SIG-M5 treated with dmso at 0.1 percent for 504 hours (cell line): Measurements from ENCODE around the gene MRPS25.
"Not testable (repeated sequence)": the region's sequence is repeated elsewhere in the genome, so short reads cannot be mapped to it uniquely, and the experiment has no call there.

Experiments
- DNase-seq: peaks from one replicate; lab custom pipeline; 2025; ENCODE audit not compliant: unreplicated experiment; lab: John Stamatoyannopoulos, UW

MRPS25 gene

DNA sequence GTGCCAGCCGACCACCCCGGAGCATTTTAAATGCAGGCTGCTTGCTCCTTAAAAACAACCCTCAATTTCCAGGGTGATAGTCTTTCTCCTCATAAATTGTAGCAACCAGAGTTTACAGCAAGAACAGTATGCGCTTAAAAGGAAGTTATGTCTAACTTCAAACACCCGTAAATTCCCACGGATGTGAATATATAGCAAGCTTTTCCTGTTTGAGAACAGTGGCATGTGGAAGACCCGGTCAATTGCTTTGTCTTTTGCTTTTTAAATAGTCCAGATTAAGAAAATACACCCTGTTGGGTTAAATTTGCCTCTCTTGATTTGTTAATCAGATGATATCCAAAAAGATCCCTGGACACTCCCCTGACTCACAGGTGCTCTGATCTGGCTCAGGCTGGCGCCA, 20.8 kb downstream of the MRPS25 start:
- no peak for DNase-seq

DNA sequence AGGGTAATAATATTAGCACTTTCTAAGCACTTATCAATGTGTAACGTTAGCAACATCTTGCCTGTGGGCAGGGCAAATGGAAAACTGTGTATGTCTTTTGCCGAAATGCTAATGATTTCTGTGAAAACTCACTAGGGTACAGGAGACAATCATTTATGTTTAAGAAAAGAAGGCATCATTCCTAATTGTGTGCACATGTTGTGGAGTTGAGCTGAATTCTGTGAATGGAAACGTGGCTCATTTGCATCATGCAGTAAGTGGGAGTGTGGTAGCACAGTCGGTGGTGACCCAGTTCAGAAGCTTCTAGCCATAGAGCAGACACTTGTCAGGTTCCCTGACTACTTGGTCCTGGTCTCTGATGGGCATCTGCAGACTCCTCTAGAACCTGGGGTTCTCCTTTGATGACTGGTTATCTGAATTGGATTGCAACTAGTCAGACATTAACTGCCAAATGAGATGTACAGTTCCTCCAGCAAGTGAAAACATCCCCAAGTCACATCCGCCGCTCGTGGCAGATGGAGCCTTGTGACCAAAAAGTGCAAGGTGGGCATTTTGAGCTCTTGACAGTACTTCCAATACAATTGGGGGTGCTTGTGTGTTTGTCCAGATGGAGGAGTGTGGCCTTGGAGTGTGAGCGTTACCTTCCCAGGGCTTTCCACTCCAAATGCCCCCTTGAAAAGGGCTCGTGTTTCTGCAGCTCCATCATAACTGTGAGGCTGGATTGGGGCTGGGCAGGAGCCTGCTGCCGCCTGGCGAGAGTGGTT, 21.5 kb downstream of the MRPS25 start:
- no peak for DNase-seq

DNA sequence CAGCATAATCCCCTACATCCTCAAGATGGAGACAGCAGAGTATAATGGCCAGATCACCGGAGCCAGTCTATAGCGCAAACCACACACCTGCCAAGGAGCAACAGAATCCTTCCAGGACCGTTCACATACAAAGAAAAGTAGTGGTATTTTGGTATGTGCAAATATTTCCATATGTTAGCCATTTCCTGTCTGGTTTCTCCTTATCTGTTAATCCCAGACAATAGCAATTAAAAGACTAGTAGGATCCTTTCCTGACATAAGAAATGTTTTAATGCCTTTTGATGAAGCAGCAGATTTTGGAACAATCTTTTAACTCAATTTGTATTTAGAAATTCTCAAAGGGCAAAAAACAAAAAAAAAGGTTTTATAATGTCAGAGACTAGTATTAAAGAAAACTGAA, 22.2 kb downstream of the MRPS25 start:
- no peak for DNase-seq

DNA sequence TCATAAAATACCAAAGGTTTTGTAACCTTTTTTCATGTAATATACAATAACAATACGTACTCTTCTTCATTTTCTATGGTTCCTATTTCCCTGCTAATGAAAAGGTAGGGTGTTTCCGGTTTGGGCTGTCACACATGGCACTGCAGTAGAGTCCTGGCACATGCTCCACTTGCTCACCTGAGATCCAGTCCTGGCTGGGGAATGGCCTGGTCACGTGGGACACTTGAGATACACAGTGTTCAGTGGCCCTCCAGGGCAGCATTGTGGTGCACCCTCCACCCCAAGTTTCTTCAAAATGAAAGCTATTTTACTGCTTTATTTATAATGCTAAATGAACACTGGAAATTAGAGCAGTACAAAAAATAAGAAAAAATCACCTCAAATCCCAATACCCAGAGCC, 23.2 kb downstream of the MRPS25 start:
- no peak for DNase-seq

DNA sequence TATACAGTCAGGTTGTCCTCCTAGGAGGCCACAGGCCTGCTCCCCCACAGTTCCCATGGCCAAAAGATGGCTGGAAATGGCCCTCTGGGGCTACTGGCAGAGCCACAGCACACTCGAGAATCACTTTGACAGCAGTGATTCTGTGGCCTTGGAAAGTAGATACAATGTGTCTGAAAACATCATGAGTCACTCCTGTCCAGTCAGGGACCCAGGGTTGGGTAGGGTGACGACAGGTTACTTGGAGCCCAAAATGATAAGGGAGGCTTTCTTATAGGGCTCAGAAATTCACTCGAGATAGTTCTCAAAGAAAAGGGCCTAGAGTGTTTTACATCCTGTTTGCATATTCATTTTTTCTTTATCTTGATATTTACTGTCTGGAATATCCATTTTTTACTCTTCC, 24.3 kb downstream of the MRPS25 start:
- DNase-seq = no peak

DNA sequence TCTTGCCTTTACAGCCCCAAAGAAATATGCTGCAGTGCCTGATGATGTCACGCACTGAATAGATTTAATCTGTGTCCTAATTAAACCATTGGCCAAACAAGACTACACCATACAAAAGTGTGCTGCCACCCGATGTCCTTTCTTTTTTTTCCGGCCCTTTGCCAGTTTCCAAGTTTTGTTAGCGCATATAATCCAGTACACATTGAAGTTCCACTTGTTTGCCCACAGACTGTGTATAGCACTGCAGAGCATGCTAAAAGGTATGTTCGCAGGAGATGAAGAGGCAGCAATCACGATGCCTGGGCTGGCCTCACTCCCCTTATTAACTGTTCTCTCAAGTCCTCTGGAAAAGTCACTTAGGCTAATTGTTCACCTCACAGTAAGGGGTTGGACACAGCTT, 26.8 kb downstream of the MRPS25 start:
- DNase-seq = no peak

DNA sequence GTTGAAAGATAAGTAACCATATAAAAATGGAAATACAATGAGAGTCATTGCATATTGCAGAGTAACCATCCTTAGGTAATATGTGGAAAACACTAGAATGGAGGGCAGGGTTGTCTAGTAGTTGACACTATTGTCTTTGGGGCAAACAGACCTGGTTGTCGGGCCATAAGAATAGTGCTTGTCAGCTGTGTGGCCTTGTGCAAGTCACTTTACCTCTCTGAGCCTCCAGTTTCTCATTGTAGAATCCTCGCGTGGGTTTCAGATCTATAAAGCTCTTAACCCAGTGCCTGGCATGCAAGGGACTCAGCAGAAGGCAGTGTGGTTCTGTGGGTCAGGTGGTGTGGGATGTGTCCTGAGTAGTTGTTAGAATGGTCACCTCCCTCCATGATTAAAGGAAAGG, 32.0 kb downstream of the MRPS25 start:
- DNase-seq = no peak

DNA sequence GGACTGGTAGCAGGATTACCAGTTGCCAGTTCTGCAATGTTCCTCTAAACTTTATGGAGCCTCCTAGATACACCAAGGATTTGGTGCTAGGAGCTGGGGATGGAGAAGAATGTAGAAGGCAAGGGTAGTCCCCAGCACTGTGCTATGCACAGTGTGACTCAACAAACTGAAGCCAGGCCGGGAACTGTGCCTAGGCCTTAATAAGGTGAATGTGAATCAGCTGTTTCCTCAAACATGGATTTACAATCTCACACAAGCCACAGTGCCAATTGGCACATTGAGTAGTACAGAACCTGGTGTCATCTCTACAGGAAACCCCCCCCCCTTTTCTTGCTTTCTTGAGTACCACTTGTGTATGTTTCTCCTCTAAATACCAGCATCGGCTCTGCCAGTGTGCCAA, 32.5 kb downstream of the MRPS25 start:
- no peak for DNase-seq

DNA sequence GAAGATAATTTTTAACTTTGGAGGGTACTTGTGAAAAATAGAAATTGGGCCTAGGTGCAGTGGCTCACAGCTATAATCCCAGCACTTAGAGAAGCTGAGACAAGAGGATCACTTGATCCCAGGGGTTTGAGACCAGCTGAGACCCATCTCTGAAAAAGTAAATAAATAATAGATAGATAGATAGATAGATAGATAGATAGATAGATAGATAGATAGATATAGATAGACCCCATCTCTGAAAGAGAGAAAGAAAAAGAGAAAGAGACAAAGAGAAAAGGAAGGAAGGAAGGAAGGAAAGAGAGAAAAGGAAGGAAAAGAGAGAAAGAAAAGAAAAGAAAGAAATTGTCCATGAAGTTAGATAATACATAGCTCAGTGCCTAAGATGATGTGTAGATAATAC, 35.5 kb downstream of the MRPS25 start:
- DNase-seq = no peak

DNA sequence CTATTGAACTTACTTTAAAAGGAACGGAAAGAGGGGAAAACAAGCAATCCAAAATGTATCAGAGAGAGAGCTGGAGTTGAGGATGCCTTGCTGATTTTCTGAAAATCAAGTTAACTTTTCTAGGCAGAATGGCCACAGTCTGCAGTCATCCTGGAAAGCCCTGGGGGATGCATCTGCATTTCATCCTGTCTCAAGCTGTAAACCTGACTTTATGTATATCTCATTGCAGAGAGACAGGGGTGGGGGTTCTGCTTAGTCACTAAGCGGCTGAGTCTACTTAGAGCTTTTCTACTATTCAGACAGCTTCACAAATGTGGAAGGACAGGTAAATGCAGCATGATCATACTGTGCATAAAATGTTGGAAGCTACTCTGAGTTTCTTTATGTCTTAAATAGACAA, 41.4 kb downstream of the MRPS25 start:
- no peak for DNase-seq

DNA sequence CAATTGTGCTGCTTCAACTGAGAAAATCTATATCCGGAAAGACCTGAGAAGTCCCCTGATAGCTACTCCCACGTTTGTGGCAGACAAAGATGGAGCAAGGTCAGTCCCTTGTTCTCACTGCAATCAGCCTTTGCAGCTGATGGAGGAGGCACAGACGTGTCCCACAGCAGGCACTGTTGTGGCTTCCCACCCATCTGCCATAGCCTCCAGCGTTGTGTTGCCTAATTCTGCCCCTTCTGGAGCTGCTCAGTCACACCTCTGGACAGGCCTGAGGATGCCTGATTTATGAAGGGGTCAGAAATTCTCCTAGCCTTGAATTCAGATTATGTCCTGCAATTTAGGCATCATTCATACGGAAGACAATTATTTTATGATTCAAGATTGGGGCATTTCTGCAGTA, 41.9 kb downstream of the MRPS25 start:
- no peak for DNase-seq

DNA sequence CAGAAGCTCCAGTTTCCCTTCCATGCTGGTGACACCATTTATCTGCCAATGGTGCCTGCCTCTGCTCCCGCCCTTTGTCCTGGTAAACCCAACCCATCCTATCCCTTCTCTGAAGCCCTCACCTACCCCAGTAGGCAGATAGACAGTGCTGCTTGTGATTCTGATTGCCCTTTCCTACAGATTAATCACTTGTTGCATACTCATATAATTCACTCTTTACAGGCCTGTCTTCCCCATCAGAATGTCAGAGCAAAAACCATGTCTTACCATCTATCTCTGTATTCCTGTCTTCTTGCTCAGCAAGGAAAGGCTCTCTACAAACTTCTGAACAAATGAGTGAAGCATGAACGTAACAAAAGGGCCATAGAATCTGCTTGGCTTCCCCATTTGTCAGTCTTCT, 47.9 kb downstream of the MRPS25 start:
- DNase-seq = no peak

DNA sequence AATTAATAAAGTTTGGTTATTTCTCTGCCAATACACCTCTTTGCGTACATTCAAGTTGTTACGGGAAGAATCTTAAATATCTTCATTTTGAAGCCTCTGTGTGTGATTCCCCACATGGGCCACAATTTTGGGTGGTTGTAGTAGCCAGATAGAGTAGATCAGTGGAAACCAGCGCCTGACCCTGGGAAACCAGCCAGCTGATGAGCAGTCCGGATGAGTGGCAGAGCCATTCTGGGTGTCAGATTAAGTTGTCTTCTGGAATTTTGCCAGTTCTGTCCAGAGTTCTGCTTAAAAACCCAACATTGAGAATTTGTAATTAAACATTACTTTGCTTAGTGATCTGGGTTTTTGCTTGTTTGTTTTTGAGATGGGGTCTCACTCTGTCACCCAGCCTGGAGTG, 49.7 kb downstream of the MRPS25 start:
- no peak for DNase-seq

DNA sequence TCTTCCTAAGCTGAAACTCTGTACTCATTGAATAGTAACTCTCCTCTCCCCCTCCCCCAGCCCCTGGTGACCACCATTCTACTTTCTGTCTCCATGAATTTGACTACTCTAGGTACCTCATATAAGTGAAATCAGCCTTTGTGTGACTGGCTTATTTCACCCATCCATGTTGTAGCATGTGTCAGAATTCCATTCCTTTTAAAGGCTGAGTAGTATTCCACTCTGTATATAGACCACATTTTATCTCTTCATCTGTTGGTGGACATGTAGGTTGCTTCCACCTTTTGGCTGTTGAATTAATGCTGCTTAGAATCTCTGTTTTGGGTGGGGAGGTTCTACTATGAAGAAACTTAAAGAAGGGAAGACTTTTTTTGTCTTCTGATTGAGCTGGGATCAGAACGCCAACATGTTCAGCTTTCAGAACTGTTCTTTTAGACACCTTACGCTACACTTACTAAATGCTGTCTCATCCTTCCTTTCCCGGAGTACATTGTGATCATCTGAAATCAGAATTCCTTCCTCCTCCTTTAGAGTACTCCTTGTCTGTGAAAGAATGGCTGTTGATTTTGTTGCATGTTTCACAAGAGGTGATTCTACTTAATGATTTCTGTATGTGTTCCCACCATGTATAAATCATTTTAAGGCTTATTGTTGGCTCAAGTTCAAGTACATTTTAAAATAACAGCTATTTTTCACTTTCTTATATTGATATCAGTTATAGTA, 50.3 kb downstream of the MRPS25 start:
- no peak for DNase-seq

DNA sequence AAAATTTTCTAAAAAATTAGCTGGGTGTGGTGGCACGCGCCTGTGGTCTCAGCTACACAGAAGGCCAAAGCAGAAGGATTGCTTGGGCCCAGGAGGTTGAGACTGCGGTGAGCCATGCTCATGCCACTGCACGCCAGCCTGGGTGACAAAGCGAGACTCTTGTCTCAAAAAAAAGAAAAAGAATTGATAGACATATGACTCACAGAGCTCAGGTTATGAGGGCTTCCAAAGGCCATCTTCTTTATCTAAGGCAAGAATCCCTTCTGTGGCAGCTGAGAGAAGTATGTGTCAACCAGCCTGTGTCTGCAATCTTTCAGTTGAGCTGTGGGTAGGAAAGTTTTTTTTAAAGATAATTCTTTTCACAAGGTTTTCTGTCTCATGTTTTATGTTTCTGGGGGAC, 53.9 kb downstream of the MRPS25 start:
- no peak for DNase-seq

DNA sequence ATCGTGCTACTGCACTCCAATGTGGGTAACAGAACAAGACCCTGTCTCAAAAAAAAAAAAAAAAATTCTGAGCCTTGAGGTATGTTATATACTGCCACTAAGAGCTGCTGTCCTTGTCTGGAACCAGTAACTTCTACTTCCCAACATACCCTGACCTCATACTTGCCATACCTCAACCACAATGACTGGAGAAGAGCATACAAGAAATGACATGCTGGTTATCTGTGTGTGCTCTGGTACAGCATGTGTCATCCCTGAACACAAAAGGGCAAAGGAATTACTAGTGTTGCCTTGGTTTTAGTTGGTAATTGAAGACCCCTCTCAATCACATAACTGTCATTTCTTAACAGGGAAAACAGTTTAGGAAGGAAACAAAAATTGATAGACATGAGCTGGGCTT, 54.5 kb downstream of the MRPS25 start:
- DNase-seq = no peak

DNA sequence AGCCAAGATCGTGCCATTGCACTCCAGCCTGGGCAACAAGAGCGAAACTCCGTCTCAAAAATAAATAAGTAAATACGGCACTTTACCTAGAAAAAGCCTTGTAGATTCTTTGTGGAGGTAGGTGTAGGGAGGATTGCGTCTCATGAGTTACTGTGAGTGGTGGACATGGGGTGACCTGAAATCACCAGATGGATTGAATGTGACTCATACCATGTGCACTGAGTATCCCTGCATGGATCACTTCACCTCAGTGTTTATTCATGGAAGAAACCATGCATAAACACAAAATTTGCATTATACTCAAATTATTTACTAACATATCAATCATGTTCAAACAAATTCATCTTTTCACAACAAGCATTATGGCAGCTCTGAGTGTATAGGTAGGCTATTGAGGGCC, 55.9 kb downstream of the MRPS25 start:
- DNase-seq = no peak

DNA sequence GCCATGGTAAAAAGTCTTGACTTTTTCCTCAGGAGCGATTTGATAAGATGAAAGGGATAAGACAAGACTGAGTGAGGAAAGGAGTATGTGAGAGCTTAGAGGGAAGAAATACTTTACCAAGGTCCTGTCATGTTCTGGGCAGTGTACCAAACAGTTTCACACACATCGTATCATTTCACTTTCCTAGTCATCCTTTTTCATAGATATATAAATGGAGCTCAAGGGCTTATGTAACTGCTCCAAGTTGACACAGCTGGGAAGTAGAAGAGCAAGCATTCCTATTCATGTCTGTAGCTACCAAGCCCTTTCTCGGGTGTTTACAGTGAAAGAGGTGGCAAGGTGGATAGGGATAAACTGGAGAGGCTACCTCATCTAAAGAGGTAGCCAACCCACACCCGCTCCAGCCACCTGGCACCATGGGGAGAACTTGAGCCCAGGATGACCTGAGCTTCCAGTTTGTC, 57.4 kb downstream of the MRPS25 start:
- DNase-seq = no peak

DNA sequence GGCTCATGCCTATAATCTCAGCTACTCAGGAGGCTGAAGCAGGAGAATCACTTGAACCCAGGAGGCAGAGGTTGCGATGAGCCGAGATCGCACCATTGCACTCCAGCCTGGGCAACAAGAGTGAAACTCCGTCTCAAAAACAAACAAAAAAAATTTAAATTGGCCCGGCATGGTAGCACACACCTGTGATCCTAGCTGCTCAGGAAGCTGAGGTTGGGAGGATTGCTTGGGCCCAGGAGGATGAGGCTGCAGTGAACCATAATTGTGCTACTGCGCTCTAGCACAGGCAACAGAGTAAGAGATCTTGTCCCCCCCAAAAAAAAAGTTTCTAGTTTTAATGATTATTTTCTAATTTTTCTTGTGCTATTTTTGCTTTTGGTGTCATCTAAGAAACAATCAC, 65.9 kb downstream of the MRPS25 start:
- not testable (repeated sequence) for DNase-seq
